ENCODE data around the gene SKI.
"Not testable (repeated sequence)": the region's sequence is repeated elsewhere in the genome, so short reads cannot be mapped to it uniquely, and the experiment has no call there.

SKI gene

DNA sequence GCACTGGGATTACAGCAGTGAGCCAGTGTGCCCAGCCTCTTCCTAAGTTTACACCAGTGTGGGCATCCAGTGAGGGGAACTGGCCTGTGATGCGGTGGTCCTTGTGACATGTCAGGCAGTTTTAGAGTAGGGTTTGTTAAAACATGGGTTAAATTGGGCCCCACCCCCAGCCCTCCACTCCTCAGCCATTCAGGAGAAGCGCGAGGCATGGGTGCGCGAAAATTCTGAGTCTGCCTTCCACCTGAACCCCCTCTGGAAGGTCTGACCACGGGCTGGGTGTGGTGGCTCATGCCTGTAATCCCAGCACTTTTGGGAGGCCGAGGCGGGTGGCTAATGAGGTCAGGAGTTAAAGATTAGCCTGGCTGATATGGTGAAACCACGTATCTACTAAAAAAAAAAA, 51.7 kb downstream of the SKI start:
- no peak for FAIRE-seq

DNA sequence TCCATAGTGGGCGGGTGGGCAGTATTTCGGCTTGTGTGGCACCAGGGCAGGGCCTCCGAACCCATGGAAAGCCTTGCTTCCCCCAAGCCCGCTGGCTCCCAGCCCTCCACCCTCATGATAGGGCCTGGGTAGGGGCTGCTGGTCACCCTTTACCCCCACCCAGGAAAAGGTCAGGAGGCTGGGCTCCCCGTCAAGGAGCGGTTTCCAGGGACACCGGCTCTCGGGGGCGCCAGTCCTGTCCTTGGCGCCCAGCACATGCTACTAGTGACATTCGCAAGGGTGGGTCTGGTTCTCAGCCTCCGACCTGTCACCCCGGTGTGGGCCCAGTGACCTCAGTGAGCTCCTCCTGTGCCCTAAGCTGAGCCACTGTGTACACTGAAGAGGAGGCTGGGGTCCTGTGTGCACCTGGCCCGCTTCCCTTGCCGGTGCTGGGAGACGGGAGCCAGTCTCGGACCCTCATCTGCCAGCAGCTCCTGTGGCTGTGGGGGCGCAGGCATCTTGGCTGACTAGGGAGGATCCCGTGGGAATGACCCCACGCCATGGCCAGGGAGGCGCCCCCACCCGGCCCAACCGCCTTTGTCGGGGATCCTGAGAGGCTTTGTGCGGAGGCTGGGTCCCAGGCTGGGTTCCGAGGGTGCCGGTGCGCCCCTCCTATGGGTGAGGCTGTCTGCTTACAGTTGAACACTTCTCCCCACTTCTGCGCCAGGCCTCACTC, 54.6 kb downstream of the SKI start:
- no peak for FAIRE-seq

DNA sequence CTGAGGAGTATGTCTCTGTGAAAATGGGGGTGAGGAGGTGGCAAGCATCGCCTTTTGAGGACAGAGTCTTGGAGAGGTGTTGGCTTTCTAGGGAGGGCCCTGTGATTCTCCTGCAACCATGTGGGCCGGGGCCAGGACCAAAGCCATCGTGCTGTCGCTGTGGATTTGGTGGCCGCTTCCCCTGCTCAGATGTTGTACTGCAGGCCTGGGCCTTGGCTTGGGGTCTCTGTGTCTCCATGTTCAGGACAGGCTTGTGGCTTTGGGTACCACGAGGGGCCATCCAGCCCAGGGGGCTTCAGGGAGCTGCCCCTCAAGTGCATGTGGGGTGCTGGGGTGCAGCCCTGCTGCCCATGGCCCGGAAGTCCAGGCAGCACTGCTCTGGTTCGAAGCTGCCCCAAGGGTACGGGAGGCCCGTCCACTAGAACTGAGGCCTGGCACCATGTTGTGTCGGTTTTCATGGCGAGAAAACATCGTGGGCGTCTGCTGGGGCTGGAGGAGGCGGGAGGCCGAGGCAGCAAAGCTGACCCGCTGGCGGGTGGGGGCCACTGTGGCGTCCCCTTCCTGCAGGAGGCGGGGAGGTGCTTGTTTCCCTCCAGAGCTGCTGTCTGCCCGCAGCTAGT, 55.4 kb downstream of the SKI start:
- no peak for FAIRE-seq

DNA sequence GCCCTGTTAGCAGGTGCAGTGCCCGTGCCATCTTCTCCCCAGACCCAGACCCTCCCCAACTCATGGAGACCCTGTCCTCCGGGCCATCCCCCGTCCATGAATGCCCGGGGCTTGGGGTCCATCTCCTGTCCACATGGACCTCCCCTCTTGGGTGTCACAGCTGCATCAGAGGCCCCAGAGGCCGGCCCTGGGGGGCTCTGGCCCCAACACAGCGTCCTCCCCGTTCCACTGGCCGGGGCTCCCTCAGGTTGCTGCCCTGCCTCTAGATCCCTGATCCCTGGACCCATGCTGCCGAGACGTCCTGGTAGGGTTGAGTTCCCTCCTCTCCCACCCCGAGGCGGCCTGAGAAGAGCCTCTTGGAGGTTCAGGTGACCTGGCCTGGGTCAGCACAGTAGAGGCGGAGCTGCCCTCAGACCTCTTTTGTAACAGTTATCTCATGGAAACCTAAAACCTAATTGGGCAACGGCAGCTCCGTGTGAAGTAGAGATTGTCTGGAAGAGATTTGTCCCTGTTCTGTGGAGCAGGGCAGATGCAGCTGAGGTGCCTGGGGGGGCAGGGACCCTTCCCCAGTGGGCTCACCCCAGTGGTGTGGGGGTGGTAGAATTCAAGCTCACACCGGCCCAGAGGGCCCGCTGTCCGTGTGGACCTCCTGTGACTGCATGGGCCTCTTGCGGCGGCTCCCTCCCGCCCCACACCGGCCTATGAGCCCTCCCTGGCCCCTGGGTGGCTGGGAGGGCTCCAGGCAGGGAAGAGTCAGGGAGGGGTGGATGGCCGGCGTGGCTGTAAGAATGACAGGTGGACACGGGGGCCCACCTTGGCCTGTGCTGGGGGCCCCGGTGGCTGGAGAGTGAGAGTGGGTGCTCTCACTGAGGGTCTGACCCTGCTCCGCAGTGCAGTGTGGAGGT, 56.1 kb downstream of the SKI start:
- no peak for FAIRE-seq

DNA sequence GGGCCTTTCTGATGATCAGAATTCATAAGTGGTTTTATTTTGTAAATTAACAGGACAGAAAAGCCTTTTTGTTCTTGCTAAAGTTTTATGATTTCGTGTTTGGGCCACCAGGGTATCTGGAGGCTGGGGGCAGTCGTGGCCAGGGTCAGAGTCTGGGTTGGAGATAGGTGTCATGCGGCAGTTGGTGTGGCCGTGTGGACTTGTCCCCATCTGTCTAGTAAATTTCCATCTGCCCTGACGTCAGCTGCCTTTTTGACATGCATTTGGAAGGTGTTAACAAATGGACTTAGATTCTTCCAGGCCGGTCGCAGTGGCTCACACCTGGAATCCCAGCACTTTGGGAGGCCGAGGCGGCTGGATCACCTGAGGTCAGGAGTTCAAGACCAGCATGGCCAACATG, 56.8 kb downstream of the SKI start:
- FAIRE-seq = no peak

DNA sequence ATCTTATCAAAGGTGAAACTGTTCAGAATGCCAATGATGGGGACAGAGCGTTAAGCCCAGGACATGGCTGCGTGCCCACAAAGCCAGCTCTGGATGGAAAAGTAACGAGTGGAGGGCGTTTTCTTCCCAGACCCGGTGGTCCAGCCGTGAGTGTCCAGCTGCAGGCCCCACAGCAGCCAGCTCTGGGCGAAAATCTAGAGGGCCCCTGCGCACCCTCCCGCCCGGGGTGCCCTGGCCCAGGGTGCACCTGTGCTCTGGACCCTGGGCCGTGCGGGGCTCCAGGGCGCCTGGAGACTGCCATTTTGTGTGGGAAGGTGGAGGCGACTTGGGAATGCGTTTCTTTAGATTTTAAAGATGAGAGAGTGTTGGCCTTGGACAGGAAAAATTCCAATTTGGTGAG, 58.8 kb downstream of the SKI start:
- no peak for FAIRE-seq

DNA sequence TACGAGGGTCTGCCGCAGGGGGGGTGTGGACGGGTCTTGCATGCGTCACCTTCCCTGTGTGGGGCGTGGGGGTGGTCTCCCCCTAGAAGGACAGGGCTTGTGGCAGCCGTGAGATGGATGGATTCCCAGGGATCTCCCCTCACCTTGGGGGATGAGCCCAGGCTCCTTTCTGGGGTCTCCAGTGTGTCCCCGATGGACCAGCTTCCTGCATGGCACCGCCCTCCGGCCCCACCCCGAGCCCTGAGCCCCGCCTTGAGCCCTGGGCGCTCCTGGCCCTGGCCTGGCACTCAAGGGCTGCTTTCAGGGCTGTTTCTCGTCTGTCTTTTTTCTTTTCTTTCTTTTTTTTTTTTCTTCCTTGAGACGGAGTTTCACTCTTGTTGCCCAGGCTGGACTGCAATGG, 59.5 kb downstream of the SKI start:
- FAIRE-seq = no peak

DNA sequence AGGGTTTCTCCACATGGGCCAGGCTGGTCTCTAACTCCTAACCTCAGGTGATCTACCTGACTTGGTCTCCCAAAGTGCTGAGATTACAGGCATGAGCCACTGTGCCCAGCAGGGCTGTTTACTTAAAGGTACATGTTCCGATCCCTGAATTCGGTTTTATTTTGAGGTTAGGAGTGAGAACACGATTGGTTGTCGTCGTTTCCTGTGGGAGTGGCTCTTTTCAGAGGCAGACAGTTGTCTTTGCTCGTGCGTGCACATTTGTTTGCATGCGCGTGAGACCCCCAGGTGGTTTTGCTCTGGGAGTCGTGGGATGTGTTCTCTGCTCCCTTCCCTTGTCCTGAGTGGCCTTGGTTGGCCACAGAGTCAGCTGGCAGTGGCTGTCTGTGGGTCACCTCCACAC, 60.2 kb downstream of the SKI start:
- FAIRE-seq = no peak

DNA sequence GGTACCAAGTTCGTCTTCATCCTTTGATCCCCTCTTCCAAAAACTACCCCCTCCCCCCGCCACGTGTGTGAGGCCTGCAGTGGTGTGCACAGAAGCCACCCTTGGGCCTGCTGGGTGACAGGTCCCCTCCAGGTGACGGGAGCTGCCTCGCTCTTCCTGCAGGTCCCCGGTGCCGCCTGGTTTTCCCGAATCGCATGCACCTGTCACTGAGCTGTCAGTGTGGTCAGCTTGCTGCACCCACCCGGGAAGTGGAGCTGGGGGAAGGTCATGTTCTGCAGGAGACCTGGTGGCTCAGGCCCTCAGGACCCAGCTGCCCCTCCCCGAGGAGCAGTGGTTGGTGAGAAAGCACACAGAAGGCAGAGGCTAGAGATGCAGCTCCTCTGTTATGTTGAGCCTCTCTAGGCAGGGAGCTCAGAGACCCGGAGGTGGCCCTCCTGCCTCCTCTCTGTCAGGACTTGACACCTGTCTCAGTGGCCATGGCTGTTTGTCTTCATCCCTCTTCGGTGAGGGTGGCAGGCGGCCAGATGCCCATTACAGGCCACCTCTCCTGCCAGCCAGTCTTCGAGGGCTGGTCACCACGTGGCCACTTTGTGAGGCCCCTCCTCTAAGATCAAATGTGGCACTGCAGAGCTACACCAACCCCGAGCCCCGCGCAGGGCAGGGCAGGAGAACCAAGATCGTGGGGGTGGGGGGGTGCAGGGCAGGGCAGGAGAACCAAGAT, 60.9 kb downstream of the SKI start:
- FAIRE-seq = no peak

DNA sequence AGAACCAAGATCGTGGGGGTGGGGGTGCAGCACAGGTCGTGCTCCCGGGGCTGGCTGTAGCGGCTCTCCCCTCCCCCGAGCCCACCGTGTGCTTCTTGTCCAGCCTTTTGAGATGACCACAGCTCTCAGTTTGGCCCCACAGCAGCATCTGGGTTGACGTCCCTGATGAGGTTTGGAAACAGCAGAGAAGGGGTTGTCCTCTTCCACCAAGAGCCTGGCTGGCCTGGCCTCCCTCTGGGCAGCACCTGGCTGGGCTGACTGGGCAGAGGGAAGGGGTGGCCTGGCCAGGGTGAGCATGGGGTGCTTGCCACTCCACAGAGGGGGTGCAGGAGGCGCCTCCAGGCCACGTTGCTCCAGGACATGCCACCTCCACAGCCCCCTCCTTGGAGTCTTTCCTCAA, 61.5 kb downstream of the SKI start:
- no peak for FAIRE-seq

DNA sequence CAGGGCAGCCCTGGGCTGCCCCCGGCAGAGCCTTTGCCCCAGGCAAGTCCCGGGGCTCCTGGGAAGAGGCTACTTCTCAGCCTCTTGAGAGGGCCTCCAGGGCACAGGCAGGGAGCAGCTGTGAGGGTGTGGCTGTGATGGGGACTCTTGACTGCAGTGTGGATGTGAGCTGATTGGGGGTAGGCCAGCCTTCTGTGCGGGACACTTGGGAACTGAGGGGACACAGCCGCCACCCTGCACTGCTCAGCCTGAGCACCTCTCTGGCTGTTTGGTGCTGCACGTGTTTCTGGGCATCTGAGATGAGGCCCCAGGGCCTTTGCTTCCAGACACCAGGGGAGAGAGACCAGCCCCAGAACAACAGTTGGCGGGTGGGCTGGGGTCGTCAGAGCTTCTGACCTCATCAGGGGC, 62.1 kb downstream of the SKI start:
- no peak for FAIRE-seq

DNA sequence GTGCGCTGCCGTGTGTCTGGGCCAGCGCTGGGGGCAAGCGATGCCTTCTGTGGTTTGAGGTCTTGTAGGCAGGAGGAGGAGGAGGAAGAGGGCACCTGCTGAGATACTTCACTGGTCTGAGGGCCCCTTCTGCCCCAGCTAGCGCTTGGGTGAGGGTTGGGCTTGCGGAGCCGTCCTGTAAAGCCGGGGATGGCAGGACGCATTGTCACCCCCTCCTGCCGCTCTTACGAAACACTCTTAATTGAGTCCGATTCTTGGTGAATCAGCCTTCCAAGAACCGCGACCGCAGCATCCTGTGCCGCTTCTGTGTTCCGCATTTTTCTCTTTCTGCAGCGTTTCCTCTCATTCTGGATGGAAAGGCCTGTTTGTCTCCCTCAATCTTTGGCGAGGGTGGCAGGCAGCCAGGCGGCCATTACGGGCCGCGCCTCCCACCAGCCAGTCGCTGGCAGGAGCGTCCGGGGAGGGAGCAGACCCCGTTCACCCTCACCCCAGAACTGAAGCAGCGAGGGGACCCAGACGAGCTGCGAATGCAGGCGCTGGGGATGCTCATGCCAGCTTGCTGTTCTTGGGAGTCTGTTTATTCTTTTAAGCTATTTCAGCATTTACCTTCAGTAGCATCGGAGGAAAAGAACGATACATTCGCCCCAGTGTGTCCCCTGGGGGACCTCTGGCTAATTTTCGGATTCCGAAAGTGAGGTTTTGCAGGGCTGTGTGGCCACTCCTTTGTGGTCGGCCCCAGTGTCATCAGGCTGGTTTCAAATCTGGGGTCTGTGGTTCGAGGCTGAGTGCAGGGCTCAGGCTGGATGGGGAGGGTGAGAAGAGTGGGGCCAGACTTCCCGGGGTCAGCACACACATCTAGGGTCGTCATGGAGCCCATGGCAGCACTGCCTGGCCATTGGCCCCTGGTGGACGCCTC, 62.7 kb downstream of the SKI start:
- FAIRE-seq = no peak

DNA sequence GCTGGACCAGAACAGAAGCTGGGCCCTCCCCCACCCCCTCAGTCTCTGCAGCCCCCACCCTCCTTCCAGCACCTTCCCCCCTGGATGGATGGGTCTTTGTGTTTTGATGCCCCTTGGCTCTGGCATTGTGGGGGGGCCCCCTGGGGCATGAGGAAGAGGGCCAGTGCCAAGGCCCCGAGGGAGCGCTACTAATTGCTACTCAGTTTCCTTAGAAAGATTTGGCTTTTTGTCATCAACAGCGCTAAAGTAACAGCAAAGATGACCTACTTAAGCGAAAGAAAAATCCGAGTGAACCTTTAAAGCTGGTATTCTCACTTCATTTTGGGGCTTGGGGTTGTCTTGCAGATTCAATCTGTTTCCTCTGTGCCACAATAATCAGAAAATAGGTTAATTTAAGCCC, 63.5 kb downstream of the SKI start:
- no peak for FAIRE-seq

DNA sequence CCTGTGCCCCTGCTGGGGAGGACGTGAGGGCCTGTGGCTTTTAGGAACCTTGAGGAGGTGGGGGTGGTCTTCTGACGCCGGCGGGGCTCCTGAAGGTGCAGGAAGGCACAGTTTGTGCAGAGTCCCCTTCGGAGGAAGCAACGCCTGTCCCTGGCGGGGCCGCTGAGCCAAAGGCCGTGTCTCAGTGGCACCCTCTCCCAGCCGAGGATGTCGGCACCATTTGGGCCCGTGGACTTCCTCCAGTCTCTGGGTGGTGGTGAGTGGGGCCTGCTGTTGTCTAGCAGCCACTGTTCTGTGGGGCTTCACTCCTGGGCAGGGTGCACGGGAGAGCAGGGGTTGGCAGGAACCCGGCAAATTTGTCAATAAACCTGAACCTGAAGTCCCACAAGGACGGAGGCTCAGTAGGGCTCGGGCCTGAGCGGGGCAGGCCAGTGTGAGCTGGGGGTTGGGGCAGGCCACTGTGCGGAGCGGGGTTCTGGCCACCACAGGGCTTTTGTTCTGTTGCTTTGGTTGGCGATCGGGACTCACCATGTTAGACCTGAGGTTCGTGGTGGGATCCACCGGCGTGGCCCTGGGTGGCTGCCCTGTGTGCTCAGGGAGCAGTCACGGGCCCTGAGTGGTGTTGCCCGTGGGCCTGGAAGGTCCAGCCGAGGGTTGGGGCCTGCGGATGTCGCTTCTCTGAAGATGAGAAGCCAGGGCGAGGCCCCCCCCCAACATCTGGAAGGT, 64.8 kb downstream of the SKI start:
- no peak for FAIRE-seq

DNA sequence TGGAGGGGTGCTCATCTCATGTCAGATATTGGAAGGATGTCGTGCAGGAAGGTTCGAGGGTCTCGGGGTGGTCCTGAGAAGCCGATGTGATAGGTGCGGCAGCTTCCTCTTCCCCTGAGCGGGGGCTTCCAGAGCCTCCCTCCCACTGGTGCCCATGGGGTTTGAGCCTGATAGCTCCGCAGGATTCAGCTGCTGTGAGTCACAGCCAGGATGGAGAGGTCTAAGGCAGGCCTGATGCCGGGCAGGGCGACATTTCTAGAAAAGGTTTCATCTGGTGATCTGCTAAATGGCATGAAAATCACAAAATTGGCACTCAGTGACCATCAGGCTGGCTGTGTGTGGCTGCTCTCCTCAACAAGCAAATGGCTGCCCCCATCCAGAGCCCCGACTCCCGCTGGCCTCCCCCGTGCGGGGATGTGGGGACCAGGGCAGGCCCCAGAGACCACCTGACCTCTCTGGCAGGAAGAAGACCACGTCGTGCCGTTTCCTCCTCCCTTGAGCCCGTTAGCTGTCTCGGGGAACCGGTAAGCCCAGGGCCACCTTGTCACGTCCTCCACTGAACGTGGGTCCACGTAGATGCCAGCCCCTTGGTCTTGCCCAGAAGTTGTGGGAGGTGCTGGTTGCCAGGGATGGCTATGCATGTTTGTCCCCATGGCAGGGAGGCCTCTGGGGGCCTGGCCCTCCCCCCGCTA, 66.1 kb downstream of the SKI start:
- FAIRE-seq = no peak

DNA sequence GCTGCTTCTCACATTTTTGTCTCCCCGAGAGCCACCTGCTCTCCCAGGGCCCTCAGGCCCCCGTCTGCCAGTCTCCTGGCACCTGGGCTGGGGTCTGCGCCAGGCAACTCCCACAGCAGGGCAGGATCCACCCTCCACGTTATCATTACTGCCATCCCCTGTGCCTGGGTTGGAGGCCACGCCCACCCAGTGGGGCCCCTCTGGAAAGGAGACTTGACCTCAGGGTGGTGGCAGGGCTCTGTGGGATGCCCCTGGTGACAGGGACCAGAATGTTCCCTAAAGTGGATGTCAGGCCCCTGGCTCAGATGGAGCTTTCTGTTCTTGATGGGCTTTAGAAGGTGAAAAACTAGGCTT, 66.6 kb downstream of the SKI start:
- no peak for FAIRE-seq

DNA sequence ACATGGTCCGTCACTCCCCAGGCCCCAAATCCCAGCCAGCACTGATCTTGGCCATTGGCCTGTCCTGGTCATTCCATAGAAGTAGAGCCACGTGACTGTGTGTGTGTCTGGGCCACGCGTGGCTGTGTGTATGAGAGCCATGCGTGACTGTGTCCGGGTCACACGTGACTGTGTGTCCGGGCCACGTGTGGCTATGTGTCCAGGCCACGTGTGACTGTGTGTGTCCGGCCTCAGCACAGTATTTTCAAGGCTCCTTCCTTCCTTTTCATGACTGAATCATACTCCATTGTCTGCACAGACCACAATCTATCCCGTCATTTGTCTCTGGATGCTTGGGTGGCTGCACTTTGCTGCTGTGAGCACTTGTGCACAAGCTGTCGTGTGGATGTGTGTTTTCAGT, 67.4 kb downstream of the SKI start:
- no peak for FAIRE-seq

DNA sequence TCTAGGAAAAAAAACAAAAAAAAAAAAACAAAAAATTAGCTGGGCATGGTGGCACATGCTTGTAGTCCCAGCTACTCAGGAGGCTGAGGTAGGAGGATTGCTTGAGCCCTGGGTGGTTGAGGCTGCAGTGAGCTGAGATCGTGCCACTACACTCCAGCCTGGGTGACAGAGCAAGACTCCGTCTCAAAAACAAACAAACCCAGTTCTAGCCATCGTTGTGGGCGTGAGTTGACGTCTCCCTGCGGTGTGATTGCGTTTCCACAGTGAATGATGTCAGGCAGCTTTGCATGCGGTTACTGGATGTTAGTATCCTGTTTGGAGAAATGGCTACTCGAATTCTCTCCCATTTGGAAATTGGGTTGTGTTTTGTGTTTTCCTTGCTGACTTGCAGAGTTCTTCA, 68.1 kb downstream of the SKI start:
- not testable (repeated sequence) for FAIRE-seq

DNA sequence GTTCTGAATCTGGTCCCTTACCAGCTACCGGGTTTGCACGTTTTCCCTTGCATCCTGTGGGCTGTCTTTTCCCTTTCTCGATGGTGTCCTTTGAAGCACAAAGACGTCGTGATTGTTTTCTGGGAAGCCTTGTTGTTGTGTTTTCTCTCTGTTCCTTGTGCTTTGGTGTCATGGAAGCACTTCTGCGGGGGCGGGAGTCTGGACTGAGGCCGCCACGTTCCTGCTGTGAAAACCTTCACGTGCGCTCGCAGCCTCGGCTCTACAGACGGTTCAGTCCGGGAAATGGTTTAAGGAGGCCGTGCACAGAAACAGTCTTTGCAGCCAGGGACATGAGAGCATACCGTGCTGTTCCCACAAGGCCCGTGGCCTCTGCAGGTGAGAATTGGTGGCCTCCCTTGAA, 68.5 kb downstream of the SKI start:
- FAIRE-seq = no peak

DNA sequence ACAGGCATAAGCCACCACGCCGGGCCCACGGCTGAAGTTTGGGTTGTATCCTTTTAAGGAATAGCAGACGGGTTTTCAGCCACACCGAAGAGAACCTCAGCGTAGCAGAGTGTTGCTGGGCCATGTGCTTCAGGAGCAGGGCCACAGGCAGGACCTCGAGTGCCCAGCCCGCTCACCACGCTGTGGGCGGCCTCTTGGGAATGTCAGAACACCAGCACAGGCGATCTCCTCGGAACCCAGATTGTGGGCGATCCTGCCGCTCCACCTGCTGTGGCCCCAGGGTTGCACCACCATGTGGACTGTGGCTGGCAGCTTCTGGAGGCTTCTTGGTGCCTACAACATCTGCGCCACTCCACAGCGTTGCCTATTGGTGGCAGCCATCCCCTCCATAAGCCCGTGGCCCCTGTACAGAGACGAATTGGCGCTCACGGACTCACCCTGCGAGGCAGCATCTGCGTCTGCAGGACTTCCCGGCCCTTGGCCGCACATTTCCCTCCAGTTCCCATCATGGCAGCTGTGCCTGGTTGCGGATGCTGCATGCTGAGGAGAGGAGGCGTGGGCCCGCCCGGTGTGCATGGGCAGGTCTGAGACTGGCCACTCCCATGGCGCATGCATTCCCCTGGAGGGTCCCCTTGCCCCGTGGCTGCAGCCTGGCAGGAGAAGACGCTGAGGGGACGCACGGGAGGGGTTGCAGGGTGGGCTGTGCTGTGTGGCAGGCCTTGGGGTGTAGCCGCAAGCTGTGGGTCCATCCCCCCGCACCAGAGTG, 69.3 kb downstream of the SKI start:
- no peak for FAIRE-seq
